HEK293T (cell line): Measurements from ENCODE around the gene RIOK1.

Experiments used
- CTCF ChIA-PET: fragments of 350-600 bp; formaldehyde crosslinking; extraction: SDS; loops from one replicate; lab custom pipeline; 2021; ENCODE audit warnings: antibody characterized with exemption, inconsistent platforms; lab: Yijun Ruan, JAX
- POLR2A ChIA-PET: fragments of 350-600 bp; formaldehyde crosslinking; extraction: SDS; loops from one replicate; lab custom pipeline; 2020; ENCODE audit warnings: antibody characterized with exemption, inconsistent platforms; lab: Yijun Ruan, JAX
- DNase-seq: peaks from one replicate; pipeline ENCODE4 v3.0.0; 2012; ENCODE audit warnings: mixed read lengths; ENCODE audit errors: extremely low spot score
- ARNT ChIP-seq: fragments of 450-650 bp; IDR thresholded peaks from 2 replicates; pipeline ENCODE4 v1.6.1; 2017; ENCODE audit warnings: mild to moderate bottlenecking
- BHLHE40 ChIP-seq: fragments of 450-650 bp; IDR thresholded peaks from 2 replicates; pipeline ENCODE4 v1.6.1; 2016; ENCODE audit warnings: mild to moderate bottlenecking, moderate library complexity, borderline replicate concordance
- CTBP1 ChIP-seq: fragments of 450-650 bp; IDR thresholded peaks from 2 replicates; pipeline ENCODE4 v1.6.1; 2016; ENCODE audit warnings: borderline replicate concordance
- ELF4 ChIP-seq: fragments of 450-650 bp; IDR thresholded peaks from 2 replicates; pipeline ENCODE4 v1.6.1; 2017; ENCODE audit warnings: antibody characterized with exemption
- FOXA1 ChIP-seq: fragments of 450-650 bp; IDR thresholded peaks from 2 replicates; pipeline ENCODE4 v1.6.1; 2016; ENCODE audit warnings: mild to moderate bottlenecking
- FOXK2 ChIP-seq: fragments of 450-650 bp; IDR thresholded peaks from 2 replicates; pipeline ENCODE4 v1.6.1; 2016; ENCODE audit warnings: mild to moderate bottlenecking
- FOXM1 ChIP-seq: fragments of 450-650 bp; IDR thresholded peaks from 2 replicates; pipeline ENCODE4 v1.6.1; 2017; ENCODE audit warnings: mild to moderate bottlenecking, borderline replicate concordance
- HDGF ChIP-seq: fragments of 450-650 bp; IDR thresholded peaks from 2 replicates; pipeline ENCODE4 v1.6.1; 2017; ENCODE audit warnings: antibody characterized with exemption, borderline replicate concordance
- L3MBTL2 ChIP-seq: fragments of 450-650 bp; conservative IDR thresholded peaks from 2 replicates; pipeline ENCODE4 v1.6.1; 2016; ENCODE audit warnings: mild to moderate bottlenecking
- LEF1 ChIP-seq: fragments of 450-650 bp; IDR thresholded peaks from 2 replicates; pipeline ENCODE4 v1.6.1; 2017; ENCODE audit warnings: mild to moderate bottlenecking, borderline replicate concordance
- NFRKB ChIP-seq: fragments of 450-650 bp; IDR thresholded peaks from 2 replicates; pipeline ENCODE4 v1.6.1; 2016; ENCODE audit warnings: mild to moderate bottlenecking, moderate library complexity
- SP1 ChIP-seq: fragments of 450-650 bp; IDR thresholded peaks from 2 replicates; pipeline ENCODE4 v1.6.1; 2017
- SUZ12 ChIP-seq: fragments of 450-650 bp; IDR thresholded peaks from 2 replicates; pipeline ENCODE4 v1.6.1; 2016; ENCODE audit warnings: mild to moderate bottlenecking
- TARDBP ChIP-seq: fragments of 450-650 bp; IDR thresholded peaks from 2 replicates; pipeline ENCODE4 v1.6.1; 2016
- ZNF384 ChIP-seq: fragments of 450-650 bp; IDR thresholded peaks from 2 replicates; pipeline ENCODE4 v1.6.1; 2016
- TF ChIP-seq, protein P1 (sequence below): fragments of 450-650 bp; IDR thresholded peaks from 2 replicates; pipeline ENCODE4 v1.6.1; 2016

Gene RIOK1

GRCh38 chr6:7390226-7390878, 744 bp downstream of the RIOK1 start:
- no peak for DNase-seq
- POLR2A ChIA-PET: interaction anchor here (0.5 to 2.8 kb wide), 49 partner anchors 9 to 839 kb away, joined by 3 to 20 read pairs (median 3); partner anchors contain the start of genes DSP, SNRNP48 and SSR1
- CTCF ChIA-PET: no interaction called here
- TF ChIP-seq FOXM1 (no peak), TARDBP (no peak), ZNF384 (no peak)

GRCh38 chr6:7391151-7391550, 1.5 kb downstream of the RIOK1 start:
- CTCF ChIA-PET: interaction anchor here (1.0 kb wide), 1 partner anchor 116 kb away, joined by 3 read pairs; no protein-coding TSS in a partner anchor
- TF ChIP-seq BHLHE40 (no peak), CTBP1 (no peak), FOXK2 (no peak), SUZ12 (no peak), ARNT (no peak), NFRKB (no peak), FOXM1 (no peak), ELF4 (no peak), L3MBTL2 (no peak), FOXA1 (no peak), ZNF384 (no peak), TARDBP (no peak)
- TF ChIP-seq, protein P1, sequence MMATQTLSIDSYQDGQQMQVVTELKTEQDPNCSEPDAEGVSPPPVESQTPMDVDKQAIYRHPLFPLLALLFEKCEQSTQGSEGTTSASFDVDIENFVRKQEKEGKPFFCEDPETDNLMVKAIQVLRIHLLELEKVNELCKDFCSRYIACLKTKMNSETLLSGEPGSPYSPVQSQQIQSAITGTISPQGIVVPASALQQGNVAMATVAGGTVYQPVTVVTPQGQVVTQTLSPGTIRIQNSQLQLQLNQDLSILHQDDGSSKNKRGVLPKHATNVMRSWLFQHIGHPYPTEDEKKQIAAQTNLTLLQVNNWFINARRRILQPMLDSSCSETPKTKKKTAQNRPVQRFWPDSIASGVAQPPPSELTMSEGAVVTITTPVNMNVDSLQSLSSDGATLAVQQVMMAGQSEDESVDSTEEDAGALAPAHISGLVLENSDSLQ: no peak
- DNase-seq: no peak
- POLR2A ChIA-PET: interaction anchor here (0.5 to 1.5 kb wide), 2 partner anchors 87 to 163 kb away, joined by 3 to 5 read pairs; no protein-coding TSS in a partner anchor

DNA sequence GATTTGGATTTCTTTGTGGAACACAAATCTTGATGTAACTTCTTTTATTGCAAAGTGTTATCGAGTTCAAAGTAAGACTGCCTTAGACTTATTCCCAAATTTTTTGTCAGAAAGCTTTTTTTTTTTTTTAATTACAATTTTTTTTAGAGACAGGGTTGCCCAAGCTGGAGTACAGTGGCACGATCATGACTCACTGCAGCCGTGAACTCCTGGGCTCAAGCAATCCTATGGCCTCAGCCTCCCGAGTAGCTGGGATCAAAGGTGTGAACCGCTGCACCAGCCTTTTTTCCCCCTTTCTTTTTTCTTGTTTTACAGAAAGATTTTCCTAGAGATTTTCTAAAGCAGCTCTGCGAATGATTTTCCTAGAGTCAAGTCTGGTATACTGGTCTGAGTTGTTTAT, 2.8 kb downstream of the RIOK1 start:
- TF ChIP-seq TARDBP (no peak), FOXA1 (no peak), HDGF (no peak), FOXM1 (no peak), ARNT (no peak), L3MBTL2 (no peak), BHLHE40 (no peak), ZNF384 (no peak), FOXK2 (no peak), LEF1 (no peak), SUZ12 (no peak), SP1 (no peak), ELF4 (no peak), CTBP1 (no peak), NFRKB (no peak)
- TF ChIP-seq, protein P1: no peak
- CTCF ChIA-PET: no interaction called here
- POLR2A ChIA-PET: interaction anchor here (1.2 kb wide), 1 partner anchor 12 kb away, joined by 3 read pairs; no protein-coding TSS in a partner anchor
- no peak for DNase-seq

GRCh38 chr6:7401075-7401474, 11.5 kb downstream of the RIOK1 start:
- TF ChIP-seq LEF1: no peak
- TF ChIP-seq ELF4: no peak
- TF ChIP-seq SUZ12: no peak
- TF ChIP-seq, protein P1: no peak
- POLR2A ChIA-PET: no interaction called here
- CTCF ChIA-PET: no interaction called here
- DNase-seq: no peak

DNA sequence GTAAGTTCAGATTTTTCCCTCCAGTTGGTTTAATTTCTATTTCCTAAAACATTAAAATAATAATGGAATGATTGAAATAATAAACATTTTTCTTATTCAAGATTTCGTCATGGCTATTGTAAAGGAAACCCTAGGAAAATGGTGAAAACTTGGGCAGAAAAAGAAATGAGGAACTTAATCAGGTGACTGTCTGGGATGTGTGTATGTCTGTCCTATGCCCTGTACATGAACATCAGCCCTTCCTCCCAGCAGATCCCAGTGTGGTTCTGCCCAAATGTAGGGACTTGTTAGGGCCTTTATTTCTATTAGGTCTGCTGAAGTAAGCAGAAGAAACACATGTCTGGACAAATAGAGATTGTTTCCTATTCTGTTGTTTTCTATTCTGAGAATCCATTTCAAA, 13.1 kb downstream of the RIOK1 start:
- POLR2A ChIA-PET: no interaction called here

DNA sequence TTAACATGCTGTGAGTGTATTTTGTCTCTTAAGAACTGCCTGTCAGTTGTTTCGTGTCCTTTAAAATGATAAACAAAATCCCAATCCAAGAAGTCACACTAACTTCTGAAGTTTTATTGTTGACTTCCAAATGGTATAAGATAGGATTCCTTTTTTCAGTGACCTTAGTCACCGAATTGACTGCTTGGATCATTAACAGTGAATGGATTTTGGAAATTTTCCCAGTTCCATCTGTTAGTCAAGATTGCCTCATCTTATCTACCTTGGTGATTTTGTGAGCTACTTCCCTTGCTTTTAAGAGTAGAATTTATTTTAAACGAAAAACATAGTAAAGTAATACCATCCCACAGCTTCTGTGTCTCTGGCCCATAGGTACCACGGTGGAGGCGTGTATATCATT, 14.9 kb downstream of the RIOK1 start:
- CTCF ChIA-PET: no interaction called here
- POLR2A ChIA-PET: interaction anchor here (0.6 to 0.9 kb wide), 2 partner anchors 10 to 13 kb away, joined by 3 read pairs; no protein-coding TSS in a partner anchor
- DNase-seq: no peak
- no peak for TF ChIP-seq FOXA1
- no peak for TF ChIP-seq HDGF
- TF ChIP-seq LEF1: no peak
- TF ChIP-seq ARNT: no peak
- TF ChIP-seq, protein P1: no peak
- no peak for TF ChIP-seq SUZ12
- TF ChIP-seq TARDBP: no peak
- no peak for TF ChIP-seq L3MBTL2

More for the DNA sequence above, 13.1 kb downstream of the RIOK1 start:
- TF ChIP-seq, protein P1: no peak
- TF ChIP-seq L3MBTL2: no peak
- no peak for TF ChIP-seq NFRKB
- TF ChIP-seq ARNT: no peak
- no peak for TF ChIP-seq FOXK2
- TF ChIP-seq BHLHE40: no peak
- CTCF ChIA-PET: no interaction called here
- DNase-seq: no peak
